Nephron progenitor cell (in vitro differentiated cells): ENCODE data around the gene RBM23.
"Not testable (repeated sequence)": the region's sequence is repeated elsewhere in the genome, so short reads cannot be mapped to it uniquely, and the experiment has no call there.

Experiments used
- DNase-seq: peaks from one replicate; pipeline ENCODE4 v3.0.0; 2021
- H3K27ac Mint-ChIP-seq: 2 replicates; pipeline ENCODE4 v1.8.0; 2021; ENCODE audit warnings: mild to moderate bottlenecking, moderate library complexity, mixed read lengths
- H3K27me3 Mint-ChIP-seq: 2 replicates; pipeline ENCODE4 v1.8.0; 2021; ENCODE audit warnings: mild to moderate bottlenecking, low read depth, mixed read lengths; ENCODE audit not compliant: poor library complexity
- H3K36me3 Mint-ChIP-seq: 2 replicates; pipeline ENCODE4 v1.8.0; 2021; ENCODE audit warnings: low read depth, mixed read lengths
- H3K4me1 Mint-ChIP-seq: 2 replicates; pipeline ENCODE4 v1.8.0; 2021; ENCODE audit warnings: mixed read lengths
- H3K4me3 Mint-ChIP-seq: 2 replicates; pipeline ENCODE4 v1.8.0; 2021; ENCODE audit warnings: mild to moderate bottlenecking, moderate library complexity, mixed read lengths
- H3K9me3 Mint-ChIP-seq: 2 replicates; pipeline ENCODE4 v1.8.0; 2021; ENCODE audit warnings: mild to moderate bottlenecking, moderate library complexity, mixed read lengths
- TF ChIP-seq, protein P1 (sequence below): fragments of 200-600 bp; sonication (generic); IDR thresholded peaks from 2 replicates; pipeline ENCODE4 v1.5.0; 2021; ENCODE audit warnings: antibody characterized with exemption

RBM23 gene

DNA sequence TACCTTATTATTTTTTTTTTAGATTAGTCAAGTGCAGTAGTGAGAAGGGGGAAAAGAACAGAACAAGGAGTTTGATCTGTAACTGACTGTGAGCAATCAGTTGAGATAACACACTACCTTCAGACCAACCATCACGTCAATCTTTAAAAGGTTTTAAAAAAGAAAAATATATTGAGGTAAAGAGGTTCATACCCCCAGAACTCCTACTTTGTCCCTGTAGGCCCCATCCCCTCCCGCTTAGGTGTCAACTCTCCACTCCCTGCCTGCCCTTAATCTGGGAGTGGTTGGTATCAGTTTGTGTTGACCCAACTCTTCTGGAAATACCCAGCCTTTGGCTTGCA is 66.4 kb downstream of the RBM23 start:
- H3K9me3 Mint-ChIP-seq: peaks cover 4% of the 10 kb centered on the region

DNA sequence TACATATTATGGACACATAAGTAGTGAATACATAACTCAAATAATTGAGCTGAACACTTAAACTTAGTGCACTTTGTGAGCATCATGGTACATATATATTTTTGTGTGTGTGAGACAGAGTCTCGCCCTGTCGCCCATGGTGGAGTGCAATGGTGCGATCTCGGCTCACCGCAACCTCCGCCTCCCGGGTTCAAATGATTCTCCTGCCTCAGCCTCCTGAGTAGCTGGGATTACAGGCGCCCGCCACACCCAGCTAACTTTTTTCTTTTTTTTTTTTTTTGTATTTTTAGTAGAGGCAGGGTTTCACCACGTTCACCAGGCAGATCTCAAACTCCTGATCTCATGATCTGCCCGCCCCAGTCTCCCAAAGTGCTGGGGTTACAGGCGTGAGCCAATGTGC is 66.8 kb downstream of the RBM23 start:
- DNase-seq, H3K9me3 Mint-ChIP-seq, H3K27ac Mint-ChIP-seq, H3K4me3 Mint-ChIP-seq, H3K27me3 Mint-ChIP-seq, H3K36me3 Mint-ChIP-seq: not testable (repeated sequence)
- H3K4me1 Mint-ChIP-seq: peaks cover 37% of the 10 kb centered on the region

More for the DNA sequence above, 66.4 kb downstream of the RBM23 start:
- peak overlapping the region; percentile 88 for H3K27ac Mint-ChIP-seq
- H3K27me3 Mint-ChIP-seq: no peaks in the 10 kb centered on the region
- TF ChIP-seq, protein P1, sequence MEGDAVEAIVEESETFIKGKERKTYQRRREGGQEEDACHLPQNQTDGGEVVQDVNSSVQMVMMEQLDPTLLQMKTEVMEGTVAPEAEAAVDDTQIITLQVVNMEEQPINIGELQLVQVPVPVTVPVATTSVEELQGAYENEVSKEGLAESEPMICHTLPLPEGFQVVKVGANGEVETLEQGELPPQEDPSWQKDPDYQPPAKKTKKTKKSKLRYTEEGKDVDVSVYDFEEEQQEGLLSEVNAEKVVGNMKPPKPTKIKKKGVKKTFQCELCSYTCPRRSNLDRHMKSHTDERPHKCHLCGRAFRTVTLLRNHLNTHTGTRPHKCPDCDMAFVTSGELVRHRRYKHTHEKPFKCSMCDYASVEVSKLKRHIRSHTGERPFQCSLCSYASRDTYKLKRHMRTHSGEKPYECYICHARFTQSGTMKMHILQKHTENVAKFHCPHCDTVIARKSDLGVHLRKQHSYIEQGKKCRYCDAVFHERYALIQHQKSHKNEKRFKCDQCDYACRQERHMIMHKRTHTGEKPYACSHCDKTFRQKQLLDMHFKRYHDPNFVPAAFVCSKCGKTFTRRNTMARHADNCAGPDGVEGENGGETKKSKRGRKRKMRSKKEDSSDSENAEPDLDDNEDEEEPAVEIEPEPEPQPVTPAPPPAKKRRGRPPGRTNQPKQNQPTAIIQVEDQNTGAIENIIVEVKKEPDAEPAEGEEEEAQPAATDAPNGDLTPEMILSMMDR: no peak
- H3K4me3 Mint-ChIP-seq: peak overlapping the region; percentile 79
- no peak for DNase-seq
- peaks cover 34% of the 10 kb centered on the region for H3K4me1 Mint-ChIP-seq
- no peaks in the 10 kb centered on the region for H3K36me3 Mint-ChIP-seq

DNA sequence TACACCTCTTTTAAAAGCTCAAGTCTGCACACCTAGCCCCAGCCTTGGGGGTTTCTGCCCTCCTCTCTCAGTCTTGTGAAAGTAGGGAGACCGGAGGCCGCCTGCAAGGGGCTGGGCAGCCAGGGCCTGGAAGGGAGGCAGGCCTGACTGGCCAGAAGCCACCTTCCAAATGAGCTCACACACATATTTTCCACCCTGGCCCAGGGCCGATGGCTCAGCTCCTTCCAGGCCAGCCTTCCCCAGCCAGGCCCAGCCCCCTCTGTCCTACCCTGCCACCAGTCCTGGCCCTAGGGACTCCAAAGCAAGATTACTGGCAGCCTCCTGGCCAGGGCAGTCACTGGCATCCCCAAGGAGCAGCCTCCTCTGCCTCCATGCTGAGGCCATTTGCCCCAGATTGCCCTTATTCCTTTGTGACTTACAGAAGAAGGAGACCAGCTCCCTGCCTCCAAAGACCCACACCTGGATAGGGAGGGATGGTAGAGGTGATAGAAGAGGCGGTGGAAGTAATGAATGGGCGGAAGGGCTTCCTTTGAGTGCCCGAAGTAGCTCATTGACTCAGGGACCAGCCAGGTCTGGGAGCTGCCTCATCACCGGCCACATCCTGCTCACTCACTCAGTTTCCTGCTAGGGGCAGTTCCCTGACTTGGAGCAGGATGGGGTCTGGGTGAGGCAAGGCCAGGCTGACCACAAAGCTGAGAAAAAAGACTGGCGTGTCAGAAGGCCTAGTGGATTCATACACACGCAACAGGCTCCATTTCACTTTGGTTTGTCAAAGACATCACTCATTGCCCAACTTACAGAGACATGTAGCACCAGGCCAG is 67.8 kb downstream of the RBM23 start:
- Mint-ChIP-seq H3K36me3 (peaks cover 2% of the 10 kb centered on the region), H3K4me1 (peaks cover 45% of the 10 kb centered on the region), H3K4me3 (no peak overlapping the region), H3K27me3 (no peaks in the 10 kb centered on the region), H3K9me3 (peaks cover 1% of the 10 kb centered on the region), H3K27ac (no peak overlapping the region)
- no peak for DNase-seq
- TF ChIP-seq, protein P1: no peak

DNA sequence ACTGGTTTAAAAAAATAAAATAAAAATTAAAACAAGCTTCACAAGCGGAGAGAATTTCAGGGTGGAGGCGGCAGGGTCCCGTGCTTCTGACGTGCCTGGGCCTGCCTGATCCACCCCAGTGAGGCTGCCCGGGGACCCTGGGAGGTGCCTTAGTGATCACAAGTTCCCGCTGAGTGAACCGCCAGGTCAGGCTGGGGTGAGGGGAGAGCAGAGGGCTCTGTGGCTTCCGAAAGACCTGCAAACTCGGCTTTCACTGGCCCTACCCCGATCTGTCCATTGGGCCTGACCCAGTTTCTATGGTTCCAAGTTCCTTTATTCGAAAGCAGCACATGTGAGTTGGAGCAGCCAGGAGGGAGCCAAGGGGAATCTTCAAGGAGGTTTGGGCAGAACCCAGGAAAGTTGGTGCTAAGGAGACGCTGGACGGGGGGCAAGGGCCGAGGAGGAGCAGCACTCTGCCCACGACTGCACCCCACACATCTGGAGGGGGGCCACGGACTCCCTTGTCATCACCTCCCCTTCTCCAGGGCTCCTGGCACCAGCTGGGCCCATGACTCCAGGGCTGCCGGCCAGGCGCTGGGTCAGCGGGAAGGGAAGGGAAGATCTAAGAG is 69.6 kb downstream of the RBM23 start:
- H3K36me3 Mint-ChIP-seq: peaks cover 19% of the 10 kb centered on the region
- H3K27ac Mint-ChIP-seq: peak overlapping the region; percentile 99
- peaks cover 59% of the 10 kb centered on the region for H3K4me1 Mint-ChIP-seq
- no peaks in the 10 kb centered on the region for H3K9me3 Mint-ChIP-seq
- TF ChIP-seq, protein P1: no peak
- no peak for DNase-seq
- H3K4me3 Mint-ChIP-seq: peak overlapping the region; percentile 47
- H3K27me3 Mint-ChIP-seq: no peaks in the 10 kb centered on the region

DNA sequence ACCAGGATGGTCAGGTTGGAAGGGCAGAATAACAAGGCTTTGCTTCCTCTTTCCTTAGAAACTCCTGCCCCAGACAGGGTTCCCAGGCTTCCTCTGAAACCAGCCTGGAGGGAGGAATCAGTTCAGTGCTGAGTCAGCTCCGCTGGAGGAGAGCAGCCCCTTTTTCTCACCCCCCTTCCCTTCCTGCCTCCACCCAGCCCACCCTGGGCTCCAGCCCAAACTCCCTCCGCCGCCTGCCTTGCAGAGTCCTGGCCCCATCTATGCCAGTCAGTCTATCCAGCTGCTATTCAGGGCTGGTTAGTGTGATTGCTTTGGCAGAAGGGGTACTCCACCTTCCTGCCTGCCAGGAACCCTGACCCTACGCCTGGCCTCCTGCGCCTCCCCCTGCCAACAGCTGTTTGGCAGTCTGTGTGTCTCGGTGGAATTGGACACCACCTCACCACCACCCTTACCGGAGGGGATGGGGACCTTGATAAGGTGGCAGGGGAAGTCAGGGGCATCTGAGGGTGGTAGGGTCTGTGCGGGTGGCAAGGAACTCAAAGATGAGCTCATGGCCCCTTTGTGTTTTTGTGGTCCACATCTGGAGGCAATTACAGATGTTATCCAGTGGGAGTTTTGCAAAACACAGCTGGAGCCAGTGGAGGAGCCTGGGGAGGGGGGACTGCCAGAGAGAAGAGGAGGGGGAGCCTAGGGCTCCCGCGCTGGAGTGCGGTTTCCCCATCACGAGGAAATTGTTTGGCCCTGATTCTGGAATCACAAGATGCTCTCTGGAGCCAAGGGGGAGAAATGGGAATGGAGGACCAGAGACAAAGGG is 70.4 kb downstream of the RBM23 start:
- DNase-seq: peak; percentile 54
- H3K4me1 Mint-ChIP-seq: peaks cover 59% of the 10 kb centered on the region

More for the DNA sequence above, 70.4 kb downstream of the RBM23 start:
- H3K36me3 Mint-ChIP-seq: peaks cover 27% of the 10 kb centered on the region
- TF ChIP-seq, protein P1: no peak
- peak overlapping the region; percentile 99 for H3K27ac Mint-ChIP-seq
- no peaks in the 10 kb centered on the region for H3K9me3 Mint-ChIP-seq
- H3K4me3 Mint-ChIP-seq: peak overlapping the region; percentile 47
- no peaks in the 10 kb centered on the region for H3K27me3 Mint-ChIP-seq
